SHP77 (cell line): ENCODE data around the gene CHSY1.

ENCODE experiments used
- DNase-seq, 2 experiments: peaks; one replicate each; lab custom pipeline; 2025; lab: John Stamatoyannopoulos, UW

The CHSY1 gene

DNA sequence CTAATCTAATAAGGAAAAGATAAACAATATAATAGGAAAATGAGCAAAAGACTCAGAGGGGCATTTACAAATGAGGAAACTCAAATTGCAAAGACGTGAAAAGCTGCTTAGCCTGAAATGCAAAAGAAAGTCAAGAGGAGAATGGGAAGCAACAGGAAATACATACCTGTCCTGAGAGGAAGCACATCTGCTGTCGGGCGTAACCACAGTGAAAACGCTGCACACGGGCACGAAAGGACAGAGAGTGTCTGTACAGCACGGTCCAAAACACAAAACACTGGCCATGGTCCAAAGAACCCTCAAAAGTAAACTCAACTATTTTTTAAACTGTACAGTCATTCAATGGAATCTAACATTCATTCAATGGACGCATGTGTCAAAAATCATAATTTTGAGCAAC, 100.6 kb downstream of the CHSY1 start:
- no peak for DNase-seq

DNA sequence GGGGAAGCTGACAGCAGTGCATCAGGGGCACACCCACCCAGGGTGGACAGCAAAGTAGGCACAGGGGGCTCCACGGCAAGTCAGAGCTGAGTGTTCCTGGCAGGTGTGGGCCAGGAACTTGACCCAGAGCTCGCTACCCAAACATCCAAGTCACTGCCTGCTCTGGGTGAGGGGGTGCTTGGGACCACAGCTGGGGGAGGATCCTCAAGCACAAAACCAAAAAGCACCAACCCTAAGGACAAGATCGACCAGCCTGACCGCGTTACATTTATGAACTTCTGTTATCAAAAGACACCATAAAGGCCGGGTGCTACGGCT, 101.2 kb downstream of the CHSY1 start:
- DNase-seq, result no peak

DNA sequence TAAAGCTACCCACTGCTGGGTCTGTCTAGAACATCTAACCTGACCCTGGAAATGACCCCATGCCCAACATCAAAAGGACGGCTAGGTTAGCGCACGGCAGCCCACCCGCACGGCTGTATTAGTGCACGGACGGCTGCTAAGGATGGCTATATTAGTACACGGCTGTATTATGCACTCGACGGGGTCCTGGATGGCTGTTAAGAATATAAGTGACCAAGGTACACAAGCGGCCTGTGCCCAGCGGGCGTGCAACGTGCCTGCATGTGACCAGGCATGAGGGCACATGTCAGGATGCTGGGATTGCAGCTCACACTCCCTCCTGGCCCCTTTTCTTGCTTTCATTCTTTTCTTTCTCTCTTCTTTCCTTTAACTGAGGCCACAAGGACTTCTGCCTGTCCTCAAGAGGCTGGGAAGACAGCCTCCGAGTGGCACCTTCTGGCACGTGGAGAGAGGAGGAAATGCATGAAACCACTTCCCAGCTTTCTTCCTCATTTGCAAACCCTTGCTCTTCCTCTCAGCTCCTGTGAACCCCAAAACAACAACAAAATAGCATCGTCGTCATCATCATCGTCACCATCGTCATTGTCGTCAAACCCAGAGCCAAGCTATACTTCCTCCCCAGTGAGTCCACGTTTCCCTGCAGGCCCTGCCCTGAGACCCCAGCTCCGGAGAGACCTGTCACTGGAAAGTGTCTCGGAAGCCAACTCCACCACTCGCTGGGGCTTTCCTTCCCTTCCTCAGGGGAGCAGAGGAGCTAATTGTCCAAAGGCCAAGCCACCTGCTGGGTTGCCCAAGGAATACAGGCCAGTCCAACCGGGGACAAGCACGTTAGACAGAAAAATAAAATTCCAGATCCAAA, 101.8 kb downstream of the CHSY1 start:
- DNase-seq, result no peak

DNA sequence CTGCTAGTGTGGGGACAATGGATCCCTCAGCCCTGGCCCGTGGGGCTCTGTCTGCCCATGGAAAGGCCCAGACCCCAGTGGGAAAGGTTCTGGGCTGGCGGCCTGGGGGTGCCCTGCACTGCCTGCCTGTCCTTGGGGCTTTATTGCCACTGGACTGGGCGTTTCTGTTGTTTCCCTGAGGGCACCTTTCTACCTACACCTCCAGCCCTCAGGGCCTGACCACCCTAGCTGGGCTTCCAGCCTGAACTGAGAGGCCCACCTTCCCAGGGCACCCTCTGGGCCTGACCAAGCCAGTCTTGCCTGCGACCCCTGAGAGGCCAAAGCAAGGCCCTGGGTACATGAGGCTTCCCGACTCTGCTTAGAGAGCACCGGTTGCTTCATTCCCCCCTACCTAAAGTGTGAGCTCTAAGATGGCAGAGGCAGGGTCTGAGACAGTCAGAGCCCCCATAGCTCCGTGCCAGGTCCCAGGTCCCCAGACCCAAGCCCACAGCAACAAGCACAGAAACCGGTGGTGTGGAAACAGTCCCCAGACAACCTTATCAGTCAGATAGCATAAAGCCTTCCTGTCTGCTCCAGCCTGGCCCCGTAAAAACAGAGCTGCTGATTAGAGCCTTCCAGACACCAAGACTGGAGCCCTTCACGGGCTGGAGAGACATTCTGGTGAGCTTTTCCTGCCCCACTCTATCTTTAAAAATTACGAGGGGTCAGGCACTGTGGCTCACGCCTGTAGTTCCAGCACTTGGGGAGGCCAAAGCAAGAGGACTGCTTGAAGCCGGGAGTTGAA, 102.8 kb downstream of the CHSY1 start:
- DNase-seq, result no peak

DNA sequence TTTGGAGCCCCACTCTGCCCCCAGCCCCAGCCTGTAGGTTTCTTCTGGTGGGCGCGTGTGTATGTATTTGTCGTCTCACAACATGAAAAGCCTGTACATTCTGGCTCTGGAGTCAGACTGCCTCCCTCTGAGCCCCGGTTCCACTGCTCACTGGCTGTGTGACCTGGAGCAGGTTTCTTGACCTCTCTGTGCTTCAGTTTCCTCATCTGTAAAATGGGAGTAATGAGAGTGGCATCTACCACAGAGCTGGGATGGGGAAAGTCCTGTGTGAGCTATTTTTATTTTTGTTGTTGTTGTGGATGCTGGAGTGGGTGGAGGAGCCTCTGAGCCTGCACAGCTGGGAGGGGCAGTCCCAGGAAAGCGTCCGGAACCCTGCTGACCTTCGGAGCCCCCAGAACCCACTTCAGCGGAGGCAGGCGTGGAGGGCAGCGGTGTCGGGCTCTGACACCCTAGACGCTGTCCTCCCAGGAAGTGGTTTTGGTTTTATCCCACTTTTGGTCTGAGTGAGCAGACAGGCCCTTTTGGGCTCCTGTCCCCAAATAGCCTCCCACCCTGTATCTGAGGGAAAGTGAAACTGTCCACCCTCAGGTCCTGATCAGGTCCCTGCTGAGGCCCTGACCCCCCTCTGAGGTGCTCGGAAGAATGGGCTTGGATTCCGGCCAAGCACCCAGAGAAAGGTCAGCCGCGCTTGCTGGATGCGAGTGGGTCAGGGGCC, 103.5 kb downstream of the CHSY1 start:
- no peak for DNase-seq

DNA sequence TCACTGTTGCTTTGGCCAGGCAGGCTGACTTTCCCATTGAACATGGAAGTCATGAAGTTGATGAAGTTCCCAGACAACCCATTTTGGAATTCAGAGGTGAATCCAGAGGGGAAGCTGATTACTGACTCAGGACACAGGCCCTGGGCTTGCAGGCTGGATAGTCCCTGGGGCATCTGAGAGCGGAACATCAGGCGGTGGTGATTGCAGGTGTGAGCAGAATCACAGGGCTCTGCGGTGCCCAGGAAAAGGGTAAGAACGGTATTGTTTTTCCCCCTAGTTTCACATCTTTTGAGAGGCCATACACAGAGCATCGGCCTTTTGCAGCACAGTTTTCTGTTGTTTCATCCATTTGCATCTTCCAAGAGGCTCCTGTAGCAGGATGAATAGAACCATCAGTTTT, 104.7 kb downstream of the CHSY1 start:
- no peak for DNase-seq

DNA sequence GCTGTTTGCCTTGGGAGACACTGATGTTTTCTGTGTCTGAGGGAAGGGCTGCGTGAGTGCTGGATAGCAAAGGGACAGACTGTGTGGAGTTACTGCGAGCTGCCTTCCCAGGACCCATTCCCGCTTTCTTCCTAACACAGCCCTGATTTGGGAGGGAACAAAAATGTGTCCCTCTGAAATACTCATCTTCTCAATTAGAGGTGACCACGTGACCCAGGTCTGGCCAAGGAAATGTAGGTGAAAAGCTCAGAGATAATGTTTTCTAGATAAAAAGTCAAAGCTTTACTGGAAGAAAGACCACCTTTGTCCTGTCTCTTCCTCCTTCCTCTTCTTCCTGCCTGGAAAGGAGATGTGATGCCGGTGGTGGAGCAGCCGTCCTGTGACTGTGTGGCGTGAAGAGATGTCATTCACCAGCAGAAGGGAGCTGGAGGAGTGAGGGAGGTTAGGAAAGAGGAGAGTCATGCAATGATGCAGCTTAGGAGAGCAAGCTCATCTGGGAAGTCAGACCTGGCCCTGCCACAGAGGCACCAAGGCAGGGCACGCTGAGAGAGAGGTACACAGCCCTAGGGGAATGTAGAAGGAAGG, 105.6 kb downstream of the CHSY1 start:
- no peak for DNase-seq

DNA sequence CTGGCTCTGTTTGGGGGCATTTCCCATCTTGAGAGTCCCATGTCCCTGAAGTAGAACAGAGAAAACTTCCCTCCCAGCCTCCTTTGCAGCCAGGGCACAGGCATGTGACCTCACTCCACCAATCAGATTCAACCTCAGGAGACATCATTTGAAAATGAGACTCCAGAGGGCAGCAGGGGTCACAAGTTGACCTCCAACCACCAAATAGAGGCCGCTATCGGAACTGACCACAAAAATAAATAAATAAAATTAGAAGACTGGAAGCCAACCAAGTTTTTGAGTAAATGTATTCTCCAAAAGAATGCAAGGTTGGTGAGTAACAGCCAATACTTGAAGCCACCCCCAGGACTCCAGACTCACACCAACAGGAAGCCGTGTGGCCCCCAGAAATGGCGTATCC, 106.5 kb downstream of the CHSY1 start:
- DNase-seq, result no peak

DNA sequence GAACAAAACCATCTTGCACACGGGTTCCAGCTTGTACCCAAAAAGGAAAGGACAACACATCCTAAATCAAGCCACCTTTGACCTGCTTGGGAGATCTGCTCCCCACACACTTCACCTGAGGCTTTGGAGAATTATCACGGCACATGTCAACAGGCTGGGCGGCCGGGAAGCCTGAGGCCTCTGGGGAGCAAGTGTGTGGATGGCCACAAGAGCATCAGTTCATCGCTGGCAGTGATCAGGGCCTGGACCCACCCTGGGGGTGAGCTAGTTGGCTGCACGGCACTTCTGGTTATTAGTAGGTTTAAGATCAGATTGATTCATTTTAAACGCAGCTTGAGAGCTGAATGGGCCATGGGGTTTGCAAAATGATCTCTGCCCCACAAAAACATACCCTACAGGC, 108.5 kb downstream of the CHSY1 start:
- DNase-seq, result no peak

DNA sequence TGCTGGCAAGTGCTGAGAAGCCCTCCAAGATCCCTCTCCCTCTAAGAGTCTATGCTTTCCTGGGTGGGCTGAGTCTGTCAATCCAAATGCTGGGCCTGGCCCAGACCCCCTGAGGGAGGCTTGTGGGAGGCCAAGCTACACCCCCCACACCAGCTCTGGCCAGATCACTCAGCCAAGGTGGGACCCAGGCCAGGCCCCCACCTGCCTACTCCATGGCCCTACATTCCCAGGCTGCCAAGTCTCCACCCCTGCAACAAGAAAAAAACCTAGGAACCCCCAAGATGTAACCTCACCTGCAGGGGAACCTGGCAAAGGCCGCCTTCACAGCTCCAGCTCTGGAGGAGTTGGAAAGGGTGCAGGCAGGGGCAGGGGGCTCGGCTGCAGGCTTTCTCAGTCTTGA, 109.1 kb downstream of the CHSY1 start:
- no peak for DNase-seq

DNA sequence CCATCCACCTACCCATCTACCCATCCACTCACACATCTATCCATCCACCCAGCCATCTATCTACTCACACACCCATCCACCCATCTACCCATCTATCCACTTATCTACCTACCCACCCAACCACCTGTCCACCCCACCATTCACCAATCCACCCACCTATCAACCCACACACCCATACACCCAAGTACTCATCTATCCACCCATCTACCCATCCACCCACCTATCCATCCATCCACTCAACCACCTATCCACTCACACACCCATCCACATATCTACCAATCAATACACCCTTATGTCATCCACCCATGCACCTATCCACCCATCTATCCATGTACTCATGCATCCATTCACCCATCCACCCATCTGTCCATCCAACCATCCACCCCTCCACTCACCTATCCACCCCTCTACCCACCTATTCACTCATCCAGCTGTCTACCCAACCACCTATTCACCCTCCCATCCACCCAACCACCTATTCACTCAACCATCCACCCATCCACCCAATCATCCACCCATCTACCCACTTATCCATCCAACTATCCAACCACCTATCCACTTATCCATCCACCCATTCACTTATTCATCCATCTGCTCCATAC, 109.8 kb downstream of the CHSY1 start:
- no peak for DNase-seq

DNA sequence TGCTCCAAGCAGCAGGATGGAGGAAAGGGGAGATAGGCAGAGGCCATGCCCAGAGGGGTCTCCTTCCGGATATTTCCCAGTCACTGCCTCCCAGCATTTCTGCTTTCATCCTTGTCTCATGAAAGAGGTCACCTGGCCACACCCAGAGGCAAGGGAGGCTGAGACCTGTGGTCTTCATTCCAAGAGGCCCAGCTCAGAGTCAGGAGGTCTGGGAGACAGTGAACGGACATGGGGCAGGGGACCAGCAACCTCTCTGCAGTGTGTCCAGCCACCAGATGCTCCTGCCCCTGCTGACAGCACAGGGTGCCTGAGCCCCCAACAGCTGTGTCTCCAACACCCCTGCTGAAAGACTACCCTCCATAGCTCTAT, 111.2 kb downstream of the CHSY1 start:
- DNase-seq, result no peak

DNA sequence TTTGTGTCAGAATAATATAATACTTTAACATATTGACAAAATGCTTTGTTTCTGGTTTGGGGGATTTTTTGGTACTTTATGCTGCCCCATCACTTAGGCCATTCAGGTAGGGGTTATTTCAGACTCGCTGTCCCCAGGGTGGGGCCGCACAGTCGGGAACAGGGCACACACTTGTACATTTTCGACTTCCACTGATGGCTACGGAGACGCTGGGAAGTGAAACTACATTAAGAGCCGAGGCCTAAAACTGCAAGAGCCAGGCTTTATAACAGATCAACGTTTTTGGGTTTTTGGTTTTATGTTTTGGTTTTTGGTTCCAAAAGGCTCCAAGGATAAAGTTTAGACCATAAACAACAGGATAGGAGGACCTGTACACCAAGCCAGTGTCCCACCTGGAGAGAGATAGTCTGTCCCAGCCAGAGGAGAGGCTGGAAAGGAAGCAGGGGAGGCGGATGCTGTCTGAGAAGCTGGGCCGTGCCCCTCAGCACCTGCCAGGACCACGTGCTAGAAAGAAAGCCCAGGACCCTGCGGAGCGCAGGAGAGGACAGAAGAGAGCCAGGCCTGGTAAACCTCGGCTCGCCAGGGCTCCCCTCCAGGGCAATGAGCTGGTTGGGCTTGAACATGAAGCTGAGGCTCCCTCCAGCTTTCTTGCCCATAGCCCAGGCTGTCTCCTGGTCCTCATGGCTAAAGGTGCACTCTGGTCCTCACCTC, 111.7 kb downstream of the CHSY1 start:
- DNase-seq, result no peak

DNA sequence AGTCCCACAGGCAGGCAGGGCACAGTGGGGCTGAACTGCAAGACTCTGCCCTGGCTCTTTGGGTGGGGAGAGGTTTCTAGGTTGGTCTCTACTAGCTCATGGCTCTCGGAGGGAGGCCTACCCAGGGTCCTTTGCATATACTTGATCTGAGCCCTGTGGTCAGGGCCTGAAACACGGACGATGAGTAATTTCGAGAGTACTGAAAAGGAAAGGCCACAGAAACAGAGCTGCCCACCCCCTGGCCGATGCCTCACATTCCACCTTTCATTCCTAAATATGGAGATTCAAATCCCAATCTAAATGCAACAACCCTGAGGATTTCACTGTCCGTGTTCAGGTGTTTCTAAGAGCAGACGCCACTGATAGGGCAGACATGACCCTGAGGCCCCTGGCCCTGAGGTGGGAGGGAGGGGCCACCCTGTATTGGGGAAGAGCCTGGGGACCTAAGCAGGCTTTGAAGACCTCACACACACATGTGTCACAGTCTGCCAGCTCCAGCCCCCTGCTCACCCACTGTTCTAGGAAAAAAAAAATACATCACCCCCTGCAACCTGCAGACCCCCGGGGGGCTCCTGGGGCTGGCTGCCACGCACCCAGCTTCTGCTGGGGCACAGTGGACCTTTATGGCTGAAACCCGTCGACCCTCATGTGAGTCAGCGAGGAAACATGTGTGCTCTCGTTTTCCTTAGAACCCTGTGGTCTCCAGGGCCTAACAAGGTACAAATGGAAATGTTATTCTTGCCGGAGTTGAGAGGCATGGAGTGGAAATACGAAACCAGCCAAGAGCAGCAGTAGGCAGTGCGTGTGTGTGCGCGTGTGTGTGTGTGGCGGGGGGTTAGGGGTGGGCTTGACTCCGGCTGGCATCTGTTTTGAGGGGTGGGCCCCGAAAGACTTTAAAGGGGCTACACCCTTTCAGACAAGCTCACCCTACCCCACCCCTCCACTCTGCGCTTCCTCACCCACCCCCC, 112.7 kb downstream of the CHSY1 start:
- no peak for DNase-seq

DNA sequence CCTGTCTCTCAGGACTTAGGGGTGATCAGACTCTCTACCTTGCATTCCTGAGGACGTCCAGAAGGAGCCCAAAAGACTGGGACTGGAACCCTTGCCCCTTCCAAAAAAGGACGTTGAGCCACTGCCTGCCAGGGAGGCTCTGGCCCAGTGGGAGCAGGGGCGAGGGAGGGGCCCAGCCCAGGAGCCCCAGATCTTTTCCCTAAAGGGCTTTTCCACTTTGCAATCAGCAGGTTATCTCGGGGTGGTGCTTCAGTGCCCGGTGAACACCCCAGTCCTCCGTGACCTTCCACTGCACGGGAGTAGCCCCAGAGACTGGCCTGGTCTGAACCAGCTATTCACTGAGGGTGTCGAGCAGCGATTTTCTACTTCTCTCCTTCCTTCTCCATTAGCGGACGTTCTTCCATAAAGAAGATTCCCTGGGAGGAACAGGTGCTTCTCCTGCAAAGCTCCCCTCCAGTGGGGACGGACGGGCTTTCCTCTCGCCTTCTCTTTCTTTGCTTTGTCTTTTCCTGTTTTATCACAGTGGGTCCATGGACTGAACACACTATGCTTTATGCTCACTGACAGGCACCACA, 113.7 kb downstream of the CHSY1 start:
- DNase-seq, result no peak

DNA sequence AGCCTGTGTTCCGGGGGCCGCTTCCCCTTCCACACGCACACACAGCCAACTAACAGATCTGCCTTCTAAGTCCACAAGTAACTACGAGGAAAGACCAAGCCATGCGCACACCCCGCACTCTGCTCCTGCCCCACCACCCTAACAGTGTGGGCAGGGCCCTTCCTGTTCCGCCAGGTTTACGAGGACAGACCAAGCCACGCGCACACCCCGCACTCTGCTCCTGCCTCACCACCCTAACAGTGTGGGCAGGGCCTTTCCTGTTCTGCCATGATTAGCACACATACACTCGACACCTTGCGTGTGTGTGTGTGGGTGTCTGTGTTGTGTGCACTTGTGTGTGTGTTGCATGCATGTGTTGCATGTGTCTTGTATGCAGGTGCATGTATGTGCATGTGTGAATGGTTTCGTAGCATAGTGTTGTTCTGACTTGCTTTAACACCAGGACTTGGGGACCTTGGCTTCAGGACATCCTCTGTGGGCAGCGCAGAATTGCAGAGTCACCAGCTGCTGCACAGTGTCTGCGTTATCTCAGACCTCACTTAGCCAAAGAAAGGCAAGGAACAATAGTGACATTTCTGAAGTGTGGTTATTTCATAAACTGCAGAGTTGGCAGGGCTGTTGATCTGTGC, 114.4 kb downstream of the CHSY1 start:
- DNase-seq, result no peak

DNA sequence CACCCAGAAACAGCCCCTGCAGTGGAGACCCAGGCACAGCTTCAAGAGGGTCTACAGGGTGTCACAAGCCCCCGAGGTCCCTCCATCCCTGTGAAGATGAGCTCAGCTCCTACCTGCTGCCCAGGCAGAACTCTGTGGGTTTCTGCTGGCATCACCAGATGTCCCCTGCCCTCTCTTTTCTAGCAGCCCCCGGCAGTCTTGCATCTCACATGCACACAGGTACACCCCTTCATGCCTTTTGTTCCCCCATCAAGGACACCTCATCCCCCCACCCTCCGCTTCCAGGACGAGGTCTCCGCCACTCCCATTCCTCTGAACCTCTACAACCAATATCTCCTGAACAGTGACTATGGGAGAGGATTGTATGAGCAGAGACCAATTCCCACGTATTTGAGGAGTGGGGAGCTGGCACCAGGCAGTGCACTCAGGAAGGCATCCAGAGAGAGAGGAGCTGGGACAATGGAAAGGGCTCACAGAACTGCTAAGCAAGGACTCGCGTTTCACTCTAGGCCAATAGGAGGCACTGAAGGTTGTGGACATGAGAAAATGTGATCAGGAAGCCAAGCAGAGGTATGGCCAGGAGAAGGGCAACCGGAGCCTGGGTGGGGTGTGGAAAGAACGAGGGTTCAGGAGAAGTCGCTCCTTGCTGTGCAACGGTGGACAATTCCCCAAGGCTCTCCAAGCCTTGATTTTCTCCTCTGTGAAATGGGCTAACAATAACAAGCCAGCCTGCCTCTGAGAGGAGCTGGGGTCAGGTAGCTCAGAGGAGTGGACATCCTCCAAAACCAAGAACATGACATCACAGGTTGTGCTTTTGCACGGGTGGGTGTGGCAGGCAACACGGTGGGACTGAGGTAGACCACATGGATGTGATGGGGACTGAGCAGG, 115.2 kb downstream of the CHSY1 start:
- no peak for DNase-seq

DNA sequence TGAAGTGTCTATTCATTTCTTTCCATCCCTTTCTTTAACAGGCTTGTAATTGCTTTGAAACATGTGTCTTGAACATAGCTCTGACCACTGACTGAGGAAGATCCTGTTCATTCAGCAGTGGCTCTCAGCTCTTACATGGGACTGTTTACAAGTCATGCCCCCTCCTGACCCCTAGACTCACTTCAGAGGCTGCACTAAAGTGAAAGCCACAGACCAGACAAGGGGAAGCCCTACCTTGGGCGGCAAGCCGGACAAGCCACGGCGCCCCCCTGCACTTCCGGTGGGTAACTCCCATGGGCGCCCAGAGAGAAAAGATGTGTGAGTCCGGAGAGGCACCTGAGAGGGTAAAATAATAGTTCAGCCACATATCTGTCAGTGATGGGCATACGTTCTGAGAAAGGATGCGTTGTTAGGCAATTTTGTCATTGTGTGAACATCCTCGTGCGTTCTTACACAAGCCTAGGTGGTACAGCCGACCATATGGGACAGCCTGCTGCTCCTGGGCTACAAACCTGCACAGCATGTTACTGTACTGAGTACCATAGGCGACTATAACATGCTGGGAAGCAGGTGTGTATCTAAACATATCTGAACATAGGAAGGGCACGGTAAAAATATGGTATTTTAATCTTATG, 116.2 kb downstream of the CHSY1 start:
- no peak for DNase-seq
